G401 (cell line): ENCODE results near the gene JPH2. TPM values are rescaled to one million over a fixed set of nuclear protein-coding genes. Genes with fewer than 3 reads are reported as not detected.
"Not testable (repeated sequence)": the region's sequence is repeated elsewhere in the genome, so short reads cannot be mapped to it uniquely, and the experiment has no call there.

Experiments
- DNase-seq: peaks from one replicate; pipeline ENCODE4 v3.0.0-alpha.2; 2015; ENCODE audit warnings: low spot score
- in situ Hi-C: cut with HindIII; loops from 2 replicates; pipeline ENCODE4 v1.10.0; 2016; ENCODE audit warnings: low sequenced_read_pairs, mixed read lengths
- total RNA-seq: library from RNA; depleted of rRNA; stranded (reverse); fragments of >200 nt; shearing (Covaris generic); gene quantifications from 2 replicates; pipeline ENCODE4 v1.2.3, GENCODE V29; 2014

JPH2 gene
- total RNA-seq, 1 experiment from 2014 or later, result 0.24 TPM

GRCh38 chr20:44191640-44192039 lies 4.7 kb upstream of the JPH2 start:
- not testable (repeated sequence) for DNase-seq
- in situ Hi-C loops, result loop anchor here (10.0 kb wide), 1 partner anchor 203 kb away; no protein-coding TSS in a partner anchor

- in situ Hi-C loops, result loop anchor here (10.0 kb wide), 1 partner anchor 204 kb away; no protein-coding TSS in a partner anchor
- peak; percentile 75 for DNase-seq
These were observed 3.3 kb upstream of the JPH2 start for GRCh38 chr20:44190197-44190852.

GRCh38 chr20:44188752-44189151 lies 1.8 kb upstream of the JPH2 start:
- in situ Hi-C loops, result no loop called here
- DNase-seq, result no peak

GRCh38 chr20:44187772-44188709 lies 1.1 kb upstream of the JPH2 start:
- in situ Hi-C loops, result no loop called here

GRCh38 chr20:44186674-44187053 lies 324 bp downstream of the JPH2 start:
- DNase-seq, result no peak
- in situ Hi-C loops, result no loop called here

More at GRCh38 chr20:44187772-44188709, 1.1 kb upstream of the JPH2 start:
- no peak for DNase-seq

- in situ Hi-C loops, result no loop called here
These were observed 787 bp downstream of the JPH2 start for GRCh38 chr20:44186201-44186600.

DNA sequence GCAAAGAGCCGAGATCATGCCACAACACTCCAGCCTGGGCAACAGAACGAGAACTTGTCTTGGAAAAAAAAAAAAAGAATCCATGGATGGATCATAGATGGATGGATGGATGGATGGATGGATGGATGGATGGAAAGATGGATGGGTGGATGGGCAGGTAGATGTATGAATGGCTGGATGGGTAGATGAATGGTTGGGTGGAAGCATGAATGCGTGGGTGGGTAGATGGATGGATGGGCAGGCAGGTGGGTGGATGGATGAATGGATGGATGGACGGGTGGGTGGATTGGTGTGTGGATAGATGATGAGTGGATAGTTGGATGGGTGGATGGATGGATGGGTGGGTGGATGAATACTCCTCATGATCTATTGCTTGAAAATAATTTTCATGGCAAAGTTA lies 1.4 kb downstream of the JPH2 start:
- in situ Hi-C loops, result no loop called here

More at GRCh38 chr20:44186201-44186600, 787 bp downstream of the JPH2 start:
- DNase-seq, result no peak

GRCh38 chr20:44183282-44183681 lies 3.7 kb downstream of the JPH2 start:
- DNase-seq, result no peak
- in situ Hi-C loops, result no loop called here

More for the DNA sequence above, 1.4 kb downstream of the JPH2 start:
- no peak for DNase-seq

GRCh38 chr20:44182863-44183262 lies 4.1 kb downstream of the JPH2 start:
- DNase-seq, result no peak
- in situ Hi-C loops, result no loop called here

DNA sequence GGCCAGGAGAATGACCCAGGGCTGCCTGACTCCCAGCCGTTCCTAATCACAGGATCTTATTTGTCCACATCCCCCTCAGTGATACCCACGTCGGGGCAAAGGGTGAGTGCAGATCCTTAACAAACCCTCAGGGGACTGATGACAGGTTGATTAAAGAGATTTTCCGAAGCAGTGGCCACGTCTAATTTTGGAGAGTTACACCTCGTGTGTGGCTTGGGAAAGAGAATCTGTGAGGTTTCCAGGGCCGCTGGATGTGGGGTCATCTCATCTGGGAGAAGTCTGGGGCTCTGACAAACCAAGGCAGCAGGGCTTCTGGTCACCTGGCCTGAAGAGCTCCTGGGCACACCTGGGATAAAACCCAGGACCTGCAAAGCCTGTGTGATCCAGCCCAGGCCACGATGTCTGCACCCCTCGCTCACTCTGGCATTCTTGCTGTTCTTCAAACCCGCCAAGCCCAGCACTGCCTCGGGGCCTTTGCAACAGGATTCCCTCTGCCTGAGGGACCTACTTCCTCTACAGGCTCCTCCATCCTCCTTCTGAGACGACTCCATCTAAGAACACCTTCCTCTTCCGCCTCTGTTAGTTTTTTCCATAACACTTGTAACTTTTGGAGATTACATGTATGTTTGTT lies 4.7 kb downstream of the JPH2 start:
- no peak for DNase-seq
- in situ Hi-C loops, result no loop called here

DNA sequence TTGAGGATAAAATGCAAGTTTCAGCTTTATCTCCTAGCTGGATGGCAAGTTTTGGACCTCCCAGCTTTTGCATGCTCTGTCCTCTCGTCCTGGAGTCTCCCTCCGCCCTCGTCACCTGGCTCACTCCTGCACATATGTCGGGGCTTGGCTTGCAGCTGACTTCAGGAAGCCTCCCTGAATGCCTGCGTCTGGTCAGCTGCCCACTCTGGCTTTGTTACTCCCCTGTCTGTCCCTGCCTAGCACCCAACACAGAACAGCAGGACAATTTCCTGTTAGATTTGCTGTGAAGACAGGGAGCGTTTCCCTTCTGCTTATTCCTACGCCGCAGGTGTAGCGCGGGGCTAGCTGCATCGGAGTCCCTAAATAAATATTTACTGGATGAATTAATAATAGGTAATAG lies 5.4 kb downstream of the JPH2 start:
- in situ Hi-C loops, result no loop called here
- peak; percentile 83 for DNase-seq

DNA sequence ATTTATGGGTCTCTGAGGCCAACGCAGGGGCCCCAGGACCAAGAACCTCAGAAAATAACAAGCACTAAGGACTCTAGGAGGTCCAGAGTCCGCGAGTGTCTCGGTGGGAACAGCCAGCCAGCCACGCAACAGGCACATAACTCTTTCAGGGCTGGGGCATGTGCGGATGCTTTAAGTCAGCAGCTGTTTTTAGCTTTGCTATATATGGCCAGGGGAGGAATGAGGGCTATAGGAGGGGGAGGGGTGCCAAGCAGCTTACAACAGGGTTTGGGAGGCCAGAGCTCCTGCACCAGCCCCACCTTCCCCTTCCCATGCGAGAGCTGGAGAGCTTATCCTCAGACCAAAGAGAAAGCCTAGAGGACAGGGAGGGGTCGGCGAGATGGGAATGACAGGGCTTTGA lies 6.2 kb downstream of the JPH2 start:
- DNase-seq, result no peak
- in situ Hi-C loops, result no loop called here

- DNase-seq, result no peak
- in situ Hi-C loops, result no loop called here
These were observed 10.0 kb downstream of the JPH2 start for GRCh38 chr20:44176833-44177534.

DNA sequence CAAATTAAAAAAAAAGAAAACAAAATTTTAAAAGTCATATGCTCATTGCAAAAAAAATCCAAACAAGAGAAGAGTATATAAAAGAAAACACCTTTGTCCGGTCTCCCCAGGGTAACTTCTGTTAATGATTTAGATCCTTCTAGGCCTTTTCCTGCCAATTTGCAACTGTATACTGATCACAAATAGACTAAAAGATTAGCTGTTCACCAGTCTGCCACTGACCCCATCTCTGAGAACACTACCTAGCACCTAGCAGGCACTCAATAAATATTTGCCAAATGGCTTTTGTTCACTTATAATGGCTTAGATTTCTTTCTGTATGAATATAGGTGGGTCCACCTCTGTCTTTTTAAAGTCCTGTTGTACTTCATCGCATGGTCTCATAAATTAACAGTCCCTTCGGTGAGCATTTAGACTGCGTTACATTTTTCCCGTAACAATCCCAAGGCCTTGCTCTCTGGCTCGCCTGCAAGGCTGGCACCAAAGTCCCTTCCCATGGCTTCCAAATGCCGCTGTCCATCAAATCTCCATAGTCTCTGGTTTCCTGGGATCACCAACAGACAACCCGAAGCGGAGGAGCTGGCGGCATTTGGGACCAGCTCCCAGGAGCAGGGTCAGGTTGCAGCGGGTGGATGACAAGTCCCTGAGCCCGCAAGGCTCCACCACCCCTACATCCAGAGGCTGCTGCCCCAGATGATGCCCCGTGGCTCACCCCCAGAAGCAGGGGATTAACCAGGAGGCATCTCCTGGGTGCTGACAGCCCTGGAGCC lies 11.8 kb downstream of the JPH2 start:
- in situ Hi-C loops, result no loop called here
- no peak for DNase-seq

DNA sequence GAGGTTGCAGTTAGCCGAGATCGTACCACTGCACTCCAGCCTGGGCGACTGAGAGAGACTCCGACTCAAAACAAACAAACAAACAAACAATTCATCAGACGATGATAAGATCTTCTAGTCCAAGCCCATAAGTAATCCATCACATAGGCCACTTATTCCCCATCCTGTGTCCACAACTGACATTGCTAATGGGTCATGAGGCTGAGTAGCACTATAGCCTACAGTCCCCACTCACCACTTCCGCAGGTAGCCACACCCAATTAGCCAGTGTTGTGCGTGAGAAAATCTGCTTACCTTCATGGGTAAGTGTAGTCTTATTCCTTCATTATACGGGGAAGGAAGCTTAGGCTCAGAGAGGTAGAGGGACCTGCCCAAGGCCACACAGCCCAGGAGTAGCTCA lies 13.1 kb downstream of the JPH2 start:
- DNase-seq, result no peak
- in situ Hi-C loops, result no loop called here

DNA sequence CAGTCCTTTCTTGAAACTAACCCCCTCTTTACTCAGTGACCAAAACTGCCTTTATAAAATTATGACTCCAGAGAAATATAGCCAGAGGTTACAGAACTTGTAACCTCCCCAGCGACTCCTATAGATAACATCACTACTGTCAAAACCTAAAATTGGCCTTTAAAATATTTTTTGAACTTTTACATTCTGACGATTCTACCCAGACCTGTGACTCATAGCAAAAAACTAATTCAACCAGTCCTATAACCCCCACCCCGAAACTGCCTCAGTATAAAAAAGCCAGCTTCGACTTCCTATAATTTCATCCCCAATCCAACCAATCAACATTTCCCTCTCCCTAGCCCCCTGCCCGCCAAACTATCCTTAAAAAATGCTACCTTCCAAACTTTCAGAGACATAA lies 13.9 kb downstream of the JPH2 start:
- no peak for DNase-seq
- in situ Hi-C loops, result no loop called here

GRCh38 chr20:44172572-44172950 lies 14.4 kb downstream of the JPH2 start:
- in situ Hi-C loops, result no loop called here
- DNase-seq, result no peak

- in situ Hi-C loops, result no loop called here
- no peak for DNase-seq
These were observed 15.0 kb downstream of the JPH2 start for GRCh38 chr20:44171775-44172571.
